Suprapubic skin (tissue), 4 donors: Measurements from ENCODE around the gene CRELD1. TPM values are rescaled to one million over a fixed set of nuclear protein-coding genes. Genes with fewer than 3 reads are reported as not detected.

Experiments used
- DNase-seq, 2 donors: peaks; one replicate each; pipeline ENCODE4 v3.0.0-alpha.2; 2019; ENCODE audit warnings: low spot score in 2 of 2
- H3K27ac ChIP-seq: fragments of 200-600 bp; sonication (generic); one replicate; pipeline ENCODE4 v1.5.1; 2019
- H3K27me3 ChIP-seq: fragments of 200-600 bp; sonication (generic); one replicate; pipeline ENCODE4 v1.5.1; 2019
- H3K36me3 ChIP-seq: fragments of 200-600 bp; sonication (generic); one replicate; pipeline ENCODE4 v1.5.1; 2019
- H3K4me1 ChIP-seq: fragments of 200-600 bp; sonication (generic); one replicate; pipeline ENCODE4 v1.5.1; 2019
- H3K4me3 ChIP-seq: fragments of 200-600 bp; sonication (generic); one replicate; pipeline ENCODE4 v1.5.1; 2019; ENCODE audit warnings: mild to moderate bottlenecking
- H3K9me3 ChIP-seq: fragments of 200-600 bp; sonication (generic); one replicate; pipeline ENCODE4 v1.5.1; 2019
- EP300 ChIP-seq: sonication (generic); formaldehyde crosslinking; IDR thresholded peaks from one replicate; pipeline ENCODE4 v1.6.1; 2017; ENCODE audit warnings: antibody characterized with exemption
- POLR2A ChIP-seq, 2 donors: fragments of 450-650 bp; IDR thresholded peaks; one replicate each; pipeline ENCODE4 v1.6.1; 2017; ENCODE audit warnings: antibody characterized with exemption in 2 of 2, mild to moderate bottlenecking in 2 of 2, moderate library complexity in 2 of 2
- POLR2AphosphoS5 ChIP-seq, 3 donors: sonication (generic); formaldehyde crosslinking; IDR thresholded peaks; one replicate each; pipeline ENCODE4 v1.6.1; 2017; ENCODE audit warnings: antibody characterized with exemption in 3 of 3
- WGBS: methylation state at CpG from one replicate; pipeline ENCODE4 v1.1.5; 2018; 5-methylcytosine and 5-hydroxymethylcytosine counted together
- total RNA-seq, 4 donors: library from RNA; depleted of rRNA; stranded (reverse); fragments of >200 nt; gene quantifications; one replicate each; pipeline ENCODE4 v1.1.0, GENCODE V29; 2016
- TF ChIP-seq, protein P1 (sequence below), 2 donors: fragments of 200-600 bp in 1 of 2; fragments of 450-650 bp in 1 of 2; sonication (generic) in 1 of 2; IDR thresholded peaks; one replicate each; pipeline ENCODE4 v1.5.1; 2016 to 2019; ENCODE audit warnings: antibody characterized with exemption in 2 of 2, mild to moderate bottlenecking in 1 of 2, moderate library complexity in 1 of 2

CRELD1 gene
- total RNA-seq, 4 donors from 2014 or later, result 18.9 to 46.7 (median 26.0) TPM

DNA sequence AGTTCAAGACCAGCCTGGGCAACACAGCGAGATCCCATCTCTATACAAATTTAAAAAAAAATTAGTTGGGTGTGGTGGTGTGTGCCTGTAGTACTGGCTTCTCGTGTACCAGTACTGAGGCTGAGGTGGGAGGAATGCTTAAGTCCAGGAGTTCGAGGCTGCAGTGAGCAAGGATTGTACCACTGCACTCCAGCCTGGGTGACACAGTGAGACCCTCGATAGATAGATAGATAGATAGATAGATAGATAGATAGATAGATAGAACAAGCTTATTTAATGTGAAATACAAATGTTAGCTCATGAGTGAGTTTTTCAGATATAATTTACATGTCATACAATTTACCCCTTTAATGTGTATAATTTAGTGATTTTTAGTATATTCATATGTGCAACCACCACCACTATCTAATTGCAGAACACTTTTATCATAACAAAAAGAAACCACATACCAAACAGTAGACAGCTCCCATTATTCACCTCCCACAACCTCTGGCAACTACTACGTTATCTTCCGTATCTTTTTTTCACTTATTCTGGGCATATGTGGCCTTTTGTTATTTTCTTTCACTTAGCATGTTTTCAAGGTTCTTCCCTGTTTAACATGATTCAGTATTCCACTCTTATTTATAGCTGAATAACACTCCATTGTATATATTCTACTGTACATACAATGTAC lies 31.7 kb downstream of the CRELD1 start:
- peaks cover 74% of the 10 kb centered on the region for H3K36me3 ChIP-seq
- H3K27ac ChIP-seq, result no peak overlapping the region
- H3K4me3 ChIP-seq, result no peak overlapping the region
- no peaks in the 10 kb centered on the region for H3K4me1 ChIP-seq
- no peak for TF ChIP-seq POLR2AphosphoS5 (IDR thresholded peaks at IDR 0.05)
- TF ChIP-seq, protein P1, sequence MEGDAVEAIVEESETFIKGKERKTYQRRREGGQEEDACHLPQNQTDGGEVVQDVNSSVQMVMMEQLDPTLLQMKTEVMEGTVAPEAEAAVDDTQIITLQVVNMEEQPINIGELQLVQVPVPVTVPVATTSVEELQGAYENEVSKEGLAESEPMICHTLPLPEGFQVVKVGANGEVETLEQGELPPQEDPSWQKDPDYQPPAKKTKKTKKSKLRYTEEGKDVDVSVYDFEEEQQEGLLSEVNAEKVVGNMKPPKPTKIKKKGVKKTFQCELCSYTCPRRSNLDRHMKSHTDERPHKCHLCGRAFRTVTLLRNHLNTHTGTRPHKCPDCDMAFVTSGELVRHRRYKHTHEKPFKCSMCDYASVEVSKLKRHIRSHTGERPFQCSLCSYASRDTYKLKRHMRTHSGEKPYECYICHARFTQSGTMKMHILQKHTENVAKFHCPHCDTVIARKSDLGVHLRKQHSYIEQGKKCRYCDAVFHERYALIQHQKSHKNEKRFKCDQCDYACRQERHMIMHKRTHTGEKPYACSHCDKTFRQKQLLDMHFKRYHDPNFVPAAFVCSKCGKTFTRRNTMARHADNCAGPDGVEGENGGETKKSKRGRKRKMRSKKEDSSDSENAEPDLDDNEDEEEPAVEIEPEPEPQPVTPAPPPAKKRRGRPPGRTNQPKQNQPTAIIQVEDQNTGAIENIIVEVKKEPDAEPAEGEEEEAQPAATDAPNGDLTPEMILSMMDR (IDR thresholded peaks at IDR 0.05), result no peak
- no peak for TF ChIP-seq POLR2A (IDR thresholded peaks at IDR 0.05)
- TF ChIP-seq EP300, result no peak
- WGBS, result 91% methylated on average over 6 of the region's 6 CpGs
- no peaks in the 10 kb centered on the region for H3K9me3 ChIP-seq
- no peak for DNase-seq
- H3K27me3 ChIP-seq, result no peaks in the 10 kb centered on the region

DNA sequence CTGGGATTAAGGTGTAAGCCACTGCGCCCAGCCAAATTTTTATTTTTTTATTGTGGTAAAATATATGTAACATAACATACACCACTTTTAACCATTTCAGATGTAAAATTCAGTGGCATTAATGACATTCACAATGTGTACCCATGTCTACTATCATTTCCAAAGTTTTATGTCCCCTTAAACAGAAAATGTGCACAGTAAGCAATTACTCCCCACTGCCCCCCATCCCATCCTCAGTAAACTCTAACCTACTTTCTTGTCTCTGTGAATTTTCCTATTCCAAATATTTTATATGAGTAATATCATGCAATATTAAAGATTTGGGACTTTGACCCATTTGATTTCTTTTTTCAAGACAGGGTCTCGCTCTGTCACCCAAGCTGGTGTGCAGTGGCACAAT lies 33.2 kb downstream of the CRELD1 start:
- no peak for DNase-seq
- WGBS, result 97% methylated on average over 2 of the region's 2 CpGs

GRCh38 chr3:9969632-9970019 lies 36.0 kb downstream of the CRELD1 start:
- H3K27ac ChIP-seq, result peak overlapping the region; percentile 27
- no peaks in the 10 kb centered on the region for H3K4me1 ChIP-seq
- H3K9me3 ChIP-seq, result no peaks in the 10 kb centered on the region
- H3K4me3 ChIP-seq, result no peak overlapping the region
- no peak for TF ChIP-seq POLR2A (IDR thresholded peaks at IDR 0.05)
- no peak for TF ChIP-seq POLR2AphosphoS5 (IDR thresholded peaks at IDR 0.05)
- TF ChIP-seq, protein P1 (IDR thresholded peaks at IDR 0.05), result no peak
- no peak for TF ChIP-seq EP300
- no peaks in the 10 kb centered on the region for H3K27me3 ChIP-seq
- DNase-seq, result no peak
- H3K36me3 ChIP-seq, result peaks cover 89% of the 10 kb centered on the region
- 92% methylated on average over 4 of the region's 4 CpGs for WGBS

More for the DNA sequence above, 33.2 kb downstream of the CRELD1 start:
- Histone ChIP-seq H3K4me3 (no peak overlapping the region), H3K27ac (no peak overlapping the region), H3K9me3 (no peaks in the 10 kb centered on the region), H3K36me3 (peaks cover 88% of the 10 kb centered on the region), H3K4me1 (no peaks in the 10 kb centered on the region), H3K27me3 (no peaks in the 10 kb centered on the region)
- TF ChIP-seq, protein P1 (IDR thresholded peaks at IDR 0.05), result no peak
- TF ChIP-seq POLR2AphosphoS5 (IDR thresholded peaks at IDR 0.05) (no peak), POLR2A (IDR thresholded peaks at IDR 0.05) (no peak), EP300 (no peak)

GRCh38 chr3:9970020-9970652 lies 36.5 kb downstream of the CRELD1 start:
- no peak for DNase-seq
- WGBS, result 60% methylated on average over 3 of the region's 3 CpGs
- Histone ChIP-seq H3K27ac (peak overlapping the region; percentile 27), H3K4me1 (no peaks in the 10 kb centered on the region), H3K27me3 (no peaks in the 10 kb centered on the region), H3K9me3 (no peaks in the 10 kb centered on the region), H3K4me3 (no peak overlapping the region), H3K36me3 (peaks cover 87% of the 10 kb centered on the region)
- TF ChIP-seq POLR2A (IDR thresholded peaks at IDR 0.05), result no peak

- DNase-seq, result peak in 1 of 2 donors; percentile 86
- Histone ChIP-seq H3K27ac (peak overlapping the region; percentile 81), H3K27me3 (no peaks in the 10 kb centered on the region), H3K4me3 (no peak overlapping the region), H3K9me3 (no peaks in the 10 kb centered on the region), H3K36me3 (peaks cover 43% of the 10 kb centered on the region), H3K4me1 (peaks cover 41% of the 10 kb centered on the region)
- TF ChIP-seq, protein P1 (IDR thresholded peaks at IDR 0.05), result no peak
- no peak for TF ChIP-seq EP300
- peak in 2 of 3 donors; percentile 45 to 71 for TF ChIP-seq POLR2AphosphoS5 (IDR thresholded peaks at IDR 0.05)
- no peak for TF ChIP-seq POLR2A (IDR thresholded peaks at IDR 0.05)
- WGBS, result 25% methylated on average over 7 of the region's 7 CpGs
Observed at GRCh38 chr3:9976721-9977709, 43.4 kb downstream of the CRELD1 start.
